GM18511 (cell line): ENCODE results near the gene IRAK4.

ENCODE experiments used
- ATAC-seq: cut with Tn5 transposase; IDR thresholded peaks from one replicate; pipeline ENCODE4 v1.9.1; 2021; ENCODE audit warnings: mild to moderate bottlenecking, moderate library complexity; ENCODE audit not compliant: unreplicated experiment

The IRAK4 gene

DNA sequence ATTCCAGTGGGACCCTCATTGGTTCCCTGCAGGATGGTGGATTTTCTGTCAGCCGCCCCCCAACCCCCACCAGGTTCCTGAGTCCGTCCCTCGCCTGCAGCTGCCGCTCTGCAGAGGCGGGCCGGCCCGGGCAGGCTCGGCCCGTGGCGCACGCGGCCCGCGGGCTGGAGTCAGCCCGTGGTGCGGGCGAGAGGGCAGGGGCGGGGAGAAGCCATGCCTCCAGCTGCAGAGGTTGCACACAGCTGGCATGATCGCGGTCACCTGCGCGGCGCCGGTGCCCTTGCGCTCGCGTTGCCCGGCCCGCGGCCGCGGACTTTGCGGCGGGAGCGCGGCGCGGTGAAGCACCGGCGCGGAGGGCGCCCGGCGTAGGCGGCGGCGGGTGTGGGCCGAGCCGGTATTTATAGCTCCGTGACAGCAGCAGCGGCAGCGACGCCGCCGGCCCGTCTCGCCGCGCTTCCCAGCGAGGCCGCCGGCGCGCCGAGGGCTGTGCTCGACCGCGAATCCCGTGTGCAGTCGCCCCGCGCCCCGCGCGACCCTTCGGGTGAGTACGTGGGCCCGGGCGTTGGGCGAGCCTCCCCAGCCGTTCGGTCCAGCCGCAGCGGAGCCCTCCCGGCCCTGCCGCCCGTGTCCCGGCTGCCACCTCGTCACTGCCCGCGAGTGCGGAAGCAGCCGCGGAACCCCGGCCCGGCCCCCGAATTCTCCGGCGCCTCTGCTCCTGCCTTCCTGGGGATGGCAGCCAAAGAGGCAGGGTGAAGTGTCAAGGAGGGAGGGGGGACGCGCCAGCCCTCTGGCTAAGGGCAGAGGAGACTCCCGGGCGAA, 77.1 kb downstream of the IRAK4 start, which contains the start of gene TMEM117:
TMEM117 (plus strand) TSS at position 426 of the 819 bp plus-strand sequence.
- ATAC-seq, result peak; percentile 81

DNA sequence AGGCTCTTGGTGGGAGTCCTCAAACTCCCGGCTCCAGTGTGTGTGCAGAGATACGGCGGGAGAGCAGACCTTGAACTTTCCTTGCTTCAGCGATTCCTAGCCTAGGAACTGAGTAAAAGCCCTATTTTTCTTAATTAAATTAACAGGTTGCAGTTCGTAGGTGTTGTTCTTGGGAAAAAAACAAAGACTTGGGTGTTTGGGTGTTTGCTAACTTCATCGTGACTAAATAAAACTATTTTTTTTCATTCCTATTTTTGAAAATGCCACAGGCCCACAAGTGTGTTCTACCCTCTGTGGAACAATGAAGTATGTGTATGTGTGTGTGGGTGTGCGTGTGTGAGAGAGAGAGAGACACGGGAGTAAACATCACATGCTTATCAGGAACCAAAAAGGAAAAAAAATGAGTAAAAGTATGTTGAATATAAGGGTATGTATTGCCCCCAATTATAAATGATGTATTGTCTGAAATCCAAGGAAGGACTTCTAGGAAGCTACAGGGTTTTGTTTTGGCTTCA, 77.8 kb downstream of the IRAK4 start:
- ATAC-seq, result peak; percentile 29
